Choroid plexus epithelial cell (primary cell): ENCODE results near the gene POP5.

Experiments used
- DNase-seq: peaks from one replicate; pipeline ENCODE4 v3.0.0-alpha.2; 2010; ENCODE audit warnings: low read depth
- H3K4me3 ChIP-seq: 2 replicates; pipeline ENCODE4 v1.5.1; 2011; ENCODE audit warnings: low read depth, mild to moderate bottlenecking, control low read depth, low read length, moderate library complexity
- TF ChIP-seq, protein P1 (sequence below): conservative IDR thresholded peaks from 2 replicates; pipeline ENCODE4 v1.5.1; 2011; ENCODE audit warnings: low read depth, mild to moderate bottlenecking, control low read depth, inconsistent platforms, low read length, moderate library complexity

POP5 gene

GRCh38 chr12:120584343-120585149 lies 3.3 kb upstream of the POP5 start:
- no peak for DNase-seq
- peak overlapping the region; percentile 41 for H3K4me3 ChIP-seq
- TF ChIP-seq, protein P1, sequence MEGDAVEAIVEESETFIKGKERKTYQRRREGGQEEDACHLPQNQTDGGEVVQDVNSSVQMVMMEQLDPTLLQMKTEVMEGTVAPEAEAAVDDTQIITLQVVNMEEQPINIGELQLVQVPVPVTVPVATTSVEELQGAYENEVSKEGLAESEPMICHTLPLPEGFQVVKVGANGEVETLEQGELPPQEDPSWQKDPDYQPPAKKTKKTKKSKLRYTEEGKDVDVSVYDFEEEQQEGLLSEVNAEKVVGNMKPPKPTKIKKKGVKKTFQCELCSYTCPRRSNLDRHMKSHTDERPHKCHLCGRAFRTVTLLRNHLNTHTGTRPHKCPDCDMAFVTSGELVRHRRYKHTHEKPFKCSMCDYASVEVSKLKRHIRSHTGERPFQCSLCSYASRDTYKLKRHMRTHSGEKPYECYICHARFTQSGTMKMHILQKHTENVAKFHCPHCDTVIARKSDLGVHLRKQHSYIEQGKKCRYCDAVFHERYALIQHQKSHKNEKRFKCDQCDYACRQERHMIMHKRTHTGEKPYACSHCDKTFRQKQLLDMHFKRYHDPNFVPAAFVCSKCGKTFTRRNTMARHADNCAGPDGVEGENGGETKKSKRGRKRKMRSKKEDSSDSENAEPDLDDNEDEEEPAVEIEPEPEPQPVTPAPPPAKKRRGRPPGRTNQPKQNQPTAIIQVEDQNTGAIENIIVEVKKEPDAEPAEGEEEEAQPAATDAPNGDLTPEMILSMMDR = peak; percentile 33

- peak; percentile 67 for DNase-seq
- TF ChIP-seq, protein P1 = peak; percentile 89
- H3K4me3 ChIP-seq = no peak overlapping the region
Observed at GRCh38 chr12:120583478-120584030, 2.4 kb upstream of the POP5 start.

- peak overlapping the region; percentile 97 for H3K4me3 ChIP-seq
- TF ChIP-seq, protein P1 = no peak
- no peak for DNase-seq
Observed at GRCh38 chr12:120581998-120582397, 796 bp upstream of the POP5 start.

DNA sequence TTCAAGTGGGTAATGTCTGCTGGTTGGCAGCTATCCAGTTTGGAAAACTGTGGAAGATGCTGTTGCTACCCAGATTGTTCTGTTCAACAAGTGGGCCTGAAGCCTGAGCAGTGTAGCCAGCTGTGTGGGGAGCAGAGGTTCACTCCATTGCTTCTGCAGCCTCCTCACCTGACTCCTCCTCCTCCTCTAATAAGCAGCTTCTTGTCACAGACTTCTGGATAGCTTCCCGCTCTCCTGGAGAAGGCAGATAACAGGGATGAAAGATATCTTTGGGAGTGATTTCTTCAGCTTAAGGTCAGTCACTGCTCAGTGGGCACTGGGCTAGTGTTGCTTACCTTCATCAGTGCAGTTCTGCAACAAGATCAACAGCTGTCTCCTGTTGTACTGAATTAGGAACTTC lies 2.0 kb downstream of the POP5 start:
- TF ChIP-seq, protein P1 = no peak
- no peak for DNase-seq
- no peak overlapping the region for H3K4me3 ChIP-seq

GRCh38 chr12:120574106-120574505 lies 7.1 kb downstream of the POP5 start:
- no peak for DNase-seq
- no peak overlapping the region for H3K4me3 ChIP-seq
- TF ChIP-seq, protein P1 = no peak

DNA sequence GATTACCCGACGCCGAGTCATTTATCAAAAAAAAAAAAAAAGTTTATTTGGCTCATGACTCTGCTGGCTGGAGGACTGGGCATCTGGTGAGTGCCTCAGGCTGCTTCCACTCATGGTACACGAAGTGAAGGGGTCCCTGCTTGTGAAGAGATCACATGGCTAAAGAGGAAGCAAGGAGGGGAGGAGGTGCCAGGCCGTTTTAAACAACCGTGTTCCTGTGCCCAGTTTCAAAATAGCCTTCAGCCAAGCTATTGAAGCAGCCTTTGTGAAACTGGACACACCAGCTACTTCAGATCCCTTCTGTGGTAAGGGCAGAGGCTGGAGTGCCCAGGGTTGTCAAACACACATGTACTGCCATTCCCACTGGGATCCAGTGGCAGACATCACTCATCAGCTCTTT lies 7.6 kb downstream of the POP5 start:
- DNase-seq = no peak
- TF ChIP-seq, protein P1 = no peak
- H3K4me3 ChIP-seq = no peak overlapping the region

- TF ChIP-seq, protein P1 = no peak
- no peak overlapping the region for H3K4me3 ChIP-seq
- DNase-seq = peak; percentile 33
Observed at GRCh38 chr12:120571299-120571698, 9.9 kb downstream of the POP5 start.
